ENCODE data around the gene DDX42. TPM values are rescaled to one million over a fixed set of nuclear protein-coding genes. Genes with fewer than 3 reads are reported as not detected.

Gene DDX42
- total and polyA plus RNA-seq, 9 donors, result 72.5 to 138 (median 104) TPM

GRCh38 chr17:63758428-63758827, 15.5 kb upstream of the DDX42 start:
- DNase-seq, result no peak
- no peak overlapping the region for H3K27ac ChIP-seq
- no peaks in the 10 kb centered on the region for H3K4me1 ChIP-seq (ENCODE audit: insufficient read depth)
- H3K9me3 ChIP-seq, result no peaks in the 10 kb centered on the region
- intact Hi-C loops (cut with DNase I), result no loop called here
- no peak overlapping the region for H3K4me3 ChIP-seq
- 44 to 79% (median 65%) methylated on average over 2 of the region's 2 CpGs for WGBS, 3 donors
- H3K36me3 ChIP-seq, result no peaks in the 10 kb centered on the region
- TF ChIP-seq POLR2A (IDR thresholded peaks at IDR 0.05), result no peak
- TF ChIP-seq EP300 (IDR thresholded peaks at IDR 0.05), result no peak
- TF ChIP-seq CTCF (IDR thresholded peaks at IDR 0.05), result no peak
- H3K27me3 ChIP-seq, result no peaks in the 10 kb centered on the region

GRCh38 chr17:63760771-63761539, 13.0 kb upstream of the DDX42 start:
- DNase-seq, result no peak
- no peaks in the 10 kb centered on the region for H3K4me1 ChIP-seq (ENCODE audit: insufficient read depth)
- H3K4me3 ChIP-seq, result no peak overlapping the region
- 72 to 88% (median 86%) methylated on average over 10 of the region's 10 CpGs for WGBS, 3 donors
- no peaks in the 10 kb centered on the region for H3K27me3 ChIP-seq
- H3K36me3 ChIP-seq, result no peaks in the 10 kb centered on the region
- TF ChIP-seq EP300 (IDR thresholded peaks at IDR 0.05) (no peak), POLR2A (IDR thresholded peaks at IDR 0.05) (no peak), CTCF (IDR thresholded peaks at IDR 0.05) (no peak)
- intact Hi-C loops (cut with DNase I), result no loop called here
- no peak overlapping the region for H3K27ac ChIP-seq
- H3K9me3 ChIP-seq, result no peaks in the 10 kb centered on the region

DNA sequence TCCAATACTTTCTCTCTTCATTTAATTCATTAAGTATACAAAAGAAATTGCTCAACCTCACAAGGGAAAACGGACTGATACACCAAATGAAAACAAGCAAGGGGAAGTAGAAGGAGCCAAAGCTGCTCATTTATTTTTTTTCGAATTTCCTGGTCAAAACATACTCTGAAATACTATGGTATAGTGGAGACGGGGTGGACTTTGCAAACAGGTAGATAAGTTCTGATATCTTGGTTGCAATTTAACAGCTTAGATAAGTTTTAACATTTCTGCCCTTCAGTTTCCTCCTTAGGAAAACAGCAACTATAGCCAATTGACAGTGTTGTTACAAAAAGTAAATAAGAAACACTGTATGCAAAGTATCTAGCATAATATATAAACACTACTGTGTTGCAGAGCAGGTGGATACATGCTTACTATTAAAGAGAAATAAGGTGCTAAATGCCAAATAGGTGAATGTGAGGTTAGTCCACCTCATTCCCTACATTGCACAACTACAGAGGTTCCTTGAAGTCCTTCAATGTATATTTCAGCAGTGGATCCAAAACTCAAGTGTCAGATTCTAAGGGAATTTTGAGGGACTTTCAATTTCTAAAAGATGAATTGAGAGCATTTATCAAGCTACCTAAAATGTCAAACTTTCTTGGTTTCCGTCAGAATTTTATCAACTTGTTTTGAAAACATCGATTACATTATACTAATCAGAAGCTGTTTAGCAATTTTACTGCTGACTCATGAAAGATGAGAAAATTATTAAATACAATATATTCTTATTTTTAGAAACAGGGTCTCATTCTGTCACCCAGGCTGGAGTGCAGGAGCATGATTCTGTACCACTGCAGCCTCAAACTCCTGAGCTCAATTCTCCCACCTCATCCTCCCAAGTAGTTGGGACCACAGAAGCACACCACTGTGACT, 11.6 kb upstream of the DDX42 start:
- H3K4me1 ChIP-seq (ENCODE audit: insufficient read depth), result no peaks in the 10 kb centered on the region
- no peak overlapping the region for H3K27ac ChIP-seq
- no peaks in the 10 kb centered on the region for H3K9me3 ChIP-seq
- H3K27me3 ChIP-seq, result no peaks in the 10 kb centered on the region
- WGBS, 3 donors, result 39 to 69% (median 41%) methylated on average over 5 of the region's 5 CpGs
- no peaks in the 10 kb centered on the region for H3K36me3 ChIP-seq
- DNase-seq, result no peak
- no peak overlapping the region for H3K4me3 ChIP-seq
- TF ChIP-seq CTCF (IDR thresholded peaks at IDR 0.05) (no peak), POLR2A (IDR thresholded peaks at IDR 0.05) (no peak), EP300 (IDR thresholded peaks at IDR 0.05) (no peak)
- intact Hi-C loops (cut with DNase I), result no loop called here

GRCh38 chr17:63764716-63765115, 9.3 kb upstream of the DDX42 start:
- intact Hi-C loops (cut with DNase I), result no loop called here
- Histone ChIP-seq H3K27ac (no peak overlapping the region), H3K27me3 (no peaks in the 10 kb centered on the region), H3K4me3 (no peak overlapping the region), H3K4me1 (ENCODE audit: insufficient read depth) (no peaks in the 10 kb centered on the region), H3K36me3 (no peaks in the 10 kb centered on the region), H3K9me3 (no peaks in the 10 kb centered on the region)
- 20 to 32% (median 22%) methylated on average over 4 of the region's 4 CpGs for WGBS, 3 donors
- no peak for DNase-seq
- TF ChIP-seq EP300 (IDR thresholded peaks at IDR 0.05) (no peak), CTCF (IDR thresholded peaks at IDR 0.05) (no peak)
